ENCODE data around the gene ELP4. TPM values are rescaled to one million over a fixed set of nuclear protein-coding genes. Genes with fewer than 3 reads are reported as not detected.
A peak's percentile ranks its signal among the peaks of the same experiment; 100 is the strongest.

The ELP4 gene
- total RNA-seq, 2 donors from 2014 or later: 16.9 TPM

- Histone ChIP-seq H3K36me3 (no peaks in the 10 kb centered on the region), H3K27ac (no peak overlapping the region), H3K27me3 (replicated peaks; ENCODE audit: insufficient read depth) (peaks cover 74% of the 10 kb centered on the region), H3K4me3 (no peak overlapping the region), H3K9me3 (no peaks in the 10 kb centered on the region), H3K4me1 (ENCODE audit: control insufficient read depth in 1 of 2, low read depth in 2 of 2) (peaks cover 19 to 31% of the 10 kb centered on the region in 2 donors)
- ATAC-seq (ENCODE audit: insufficient number of reproducible peaks, low FRiP score, low read depth): no peak
- DNase-seq (ENCODE audit: low spot score): no peak
- TF ChIP-seq, protein P1, sequence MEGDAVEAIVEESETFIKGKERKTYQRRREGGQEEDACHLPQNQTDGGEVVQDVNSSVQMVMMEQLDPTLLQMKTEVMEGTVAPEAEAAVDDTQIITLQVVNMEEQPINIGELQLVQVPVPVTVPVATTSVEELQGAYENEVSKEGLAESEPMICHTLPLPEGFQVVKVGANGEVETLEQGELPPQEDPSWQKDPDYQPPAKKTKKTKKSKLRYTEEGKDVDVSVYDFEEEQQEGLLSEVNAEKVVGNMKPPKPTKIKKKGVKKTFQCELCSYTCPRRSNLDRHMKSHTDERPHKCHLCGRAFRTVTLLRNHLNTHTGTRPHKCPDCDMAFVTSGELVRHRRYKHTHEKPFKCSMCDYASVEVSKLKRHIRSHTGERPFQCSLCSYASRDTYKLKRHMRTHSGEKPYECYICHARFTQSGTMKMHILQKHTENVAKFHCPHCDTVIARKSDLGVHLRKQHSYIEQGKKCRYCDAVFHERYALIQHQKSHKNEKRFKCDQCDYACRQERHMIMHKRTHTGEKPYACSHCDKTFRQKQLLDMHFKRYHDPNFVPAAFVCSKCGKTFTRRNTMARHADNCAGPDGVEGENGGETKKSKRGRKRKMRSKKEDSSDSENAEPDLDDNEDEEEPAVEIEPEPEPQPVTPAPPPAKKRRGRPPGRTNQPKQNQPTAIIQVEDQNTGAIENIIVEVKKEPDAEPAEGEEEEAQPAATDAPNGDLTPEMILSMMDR (IDR thresholded peaks at IDR 0.05): no peak
Observed at GRCh38 chr11:31800398-31801265, 291.1 kb downstream of the ELP4 start.

GRCh38 chr11:31801298-31801702, 291.7 kb downstream of the ELP4 start:
- DNase-seq (ENCODE audit: low spot score) (no peak), ATAC-seq (ENCODE audit: insufficient number of reproducible peaks, low FRiP score, low read depth) (no peak)
- Histone ChIP-seq H3K36me3 (no peaks in the 10 kb centered on the region), H3K4me3 (no peak overlapping the region), H3K9me3 (no peaks in the 10 kb centered on the region), H3K27ac (peak overlapping the region in 1 of 2 donors; percentile 8), H3K4me1 (ENCODE audit: control insufficient read depth in 1 of 2, low read depth in 2 of 2) (peaks cover 19 to 37% of the 10 kb centered on the region in 2 donors), H3K27me3 (replicated peaks; ENCODE audit: insufficient read depth) (peaks cover 81% of the 10 kb centered on the region)
- TF ChIP-seq, protein P1 (IDR thresholded peaks at IDR 0.05): no peak

GRCh38 chr11:31802000-31802551, 292.5 kb downstream of the ELP4 start:
- Histone ChIP-seq H3K9me3 (no peaks in the 10 kb centered on the region), H3K36me3 (no peaks in the 10 kb centered on the region), H3K4me3 (no peak overlapping the region), H3K27me3 (replicated peaks; ENCODE audit: insufficient read depth) (peaks cover 88% of the 10 kb centered on the region), H3K4me1 (ENCODE audit: control insufficient read depth in 1 of 2, low read depth in 2 of 2) (peaks cover 19 to 37% of the 10 kb centered on the region in 2 donors), H3K27ac (no peak overlapping the region)
- no peak for ATAC-seq (ENCODE audit: insufficient number of reproducible peaks, low FRiP score, low read depth)
- DNase-seq (ENCODE audit: low spot score): no peak
- TF ChIP-seq, protein P1 (IDR thresholded peaks at IDR 0.05): no peak

- DNase-seq (ENCODE audit: low spot score) (no peak), ATAC-seq (ENCODE audit: insufficient number of reproducible peaks, low FRiP score, low read depth) (no peak)
- Histone ChIP-seq H3K27ac (no peak overlapping the region), H3K9me3 (no peaks in the 10 kb centered on the region), H3K4me1 (ENCODE audit: control insufficient read depth in 1 of 2, low read depth in 2 of 2) (peaks cover 19 to 37% of the 10 kb centered on the region in 2 donors), H3K27me3 (replicated peaks; ENCODE audit: insufficient read depth) (peaks cover 88% of the 10 kb centered on the region), H3K4me3 (no peak overlapping the region), H3K36me3 (no peaks in the 10 kb centered on the region)
- TF ChIP-seq, protein P1 (IDR thresholded peaks at IDR 0.05): no peak
Observed at GRCh38 chr11:31802609-31802989, 293.0 kb downstream of the ELP4 start.

GRCh38 chr11:31802990-31803812, 293.6 kb downstream of the ELP4 start:
- DNase-seq (ENCODE audit: low spot score) (no peak), ATAC-seq (ENCODE audit: insufficient number of reproducible peaks, low FRiP score, low read depth) (no peak)
- H3K4me1 ChIP-seq (ENCODE audit: control insufficient read depth in 1 of 2, low read depth in 2 of 2): peaks cover 19 to 37% of the 10 kb centered on the region in 2 donors
- H3K4me3 ChIP-seq: no peak overlapping the region
- no peaks in the 10 kb centered on the region for H3K36me3 ChIP-seq
- TF ChIP-seq, protein P1 (IDR thresholded peaks at IDR 0.05): no peak
- peaks cover 88% of the 10 kb centered on the region for H3K27me3 ChIP-seq (replicated peaks; ENCODE audit: insufficient read depth)
- H3K27ac ChIP-seq: no peak overlapping the region
- no peaks in the 10 kb centered on the region for H3K9me3 ChIP-seq

Measured in thoracic aorta (tissue), 2 donors.